Subcutaneous adipose tissue (tissue), 4 donors: ENCODE measurements around the gene EGFL7. TPM values are rescaled to one million over a fixed set of nuclear protein-coding genes. Genes with fewer than 3 reads are reported as not detected.

Experiments used
- CTCF ChIP-seq: fragments of 450-650 bp; IDR thresholded peaks from one replicate; pipeline ENCODE4 v1.5.1; 2016; ENCODE audit warnings: low read depth, mild to moderate bottlenecking, control low read depth, antibody characterized with exemption, moderate library complexity
- total RNA-seq, 4 donors: library from RNA; depleted of rRNA; stranded (reverse); fragments of >200 nt; gene quantifications; one replicate each; pipeline ENCODE4 v1.1.0, GENCODE V29; 2016

EGFL7 gene
- total RNA-seq, 4 donors from 2014 or later: 47.6 to 161 (median 102) TPM

- TF ChIP-seq CTCF: no peak
These were observed 5.4 kb downstream of the EGFL7 start for GRCh38 chr9:136667940-136668760.

- no peak for TF ChIP-seq CTCF
These were observed 6.5 kb downstream of the EGFL7 start for GRCh38 chr9:136668983-136669790.

GRCh38 chr9:136669791-136670464, 7.2 kb downstream of the EGFL7 start:
- no peak for TF ChIP-seq CTCF

GRCh38 chr9:136670576-136671253, 8.0 kb downstream of the EGFL7 start:
- TF ChIP-seq CTCF: no peak

- no peak for TF ChIP-seq CTCF
These were observed 8.5 kb downstream of the EGFL7 start for GRCh38 chr9:136671254-136671614.

- TF ChIP-seq CTCF: no peak
These were observed 9.1 kb downstream of the EGFL7 start for GRCh38 chr9:136671646-136672430.
